HEK293 (cell line): ENCODE data around the gene KCNJ6.

Experiments
- CTCF ChIP-seq: fragments of 450-650 bp; formaldehyde crosslinking; IDR thresholded peaks from 2 replicates; pipeline ENCODE4 v1.5.1; 2016; ENCODE audit warnings: missing biosample characterization, missing genetic modification characterization
- TCF7L2 ChIP-seq: IDR thresholded peaks from 2 replicates; pipeline ENCODE4 v1.6.1; 2011; ENCODE audit warnings: low read depth, mild to moderate bottlenecking, inconsistent platforms, low read length, moderate library complexity, borderline replicate concordance
- ZBTB1 ChIP-seq: fragments of 450-650 bp; formaldehyde crosslinking; IDR thresholded peaks from 2 replicates; pipeline ENCODE4 v1.5.1; 2016; ENCODE audit warnings: missing biosample characterization, missing genetic modification characterization
- ZBTB11 ChIP-seq: fragments of 450-650 bp; formaldehyde crosslinking; conservative IDR thresholded peaks from 2 replicates; pipeline ENCODE4 v1.5.1; 2016; ENCODE audit warnings: low read depth, missing biosample characterization, missing genetic modification characterization
- ZNF433 ChIP-seq: fragments of 450-650 bp; formaldehyde crosslinking; IDR thresholded peaks from 2 replicates; pipeline ENCODE4 v1.5.1; 2016; ENCODE audit warnings: missing biosample characterization, missing genetic modification characterization, low read depth
- ZNF521 ChIP-seq: fragments of 450-650 bp; formaldehyde crosslinking; IDR thresholded peaks from 2 replicates; pipeline ENCODE4 v1.5.1; 2017; ENCODE audit warnings: missing biosample characterization, mild to moderate bottlenecking, missing genetic modification characterization
- ZNF777 ChIP-seq: fragments of 450-650 bp; formaldehyde crosslinking; IDR thresholded peaks from 2 replicates; pipeline ENCODE4 v1.5.1; 2017; ENCODE audit warnings: missing biosample characterization, missing genetic modification characterization, borderline replicate concordance
- TF ChIP-seq, protein P1 (sequence below): fragments of 450-650 bp; IDR thresholded peaks from 2 replicates; pipeline ENCODE4 v1.5.1; 2018; ENCODE audit warnings: missing biosample characterization, missing genetic modification characterization

- TF ChIP-seq ZBTB1 (tag by site-specific recombination) (no peak), ZBTB11 (tag by site-specific recombination) (no peak), TCF7L2 (no peak), ZNF521 (tag by site-specific recombination) (no peak), ZNF777 (tag by site-specific recombination) (no peak), CTCF (tag by site-specific recombination) (no peak), ZNF433 (tag by site-specific recombination) (no peak)
- TF ChIP-seq, protein P1, sequence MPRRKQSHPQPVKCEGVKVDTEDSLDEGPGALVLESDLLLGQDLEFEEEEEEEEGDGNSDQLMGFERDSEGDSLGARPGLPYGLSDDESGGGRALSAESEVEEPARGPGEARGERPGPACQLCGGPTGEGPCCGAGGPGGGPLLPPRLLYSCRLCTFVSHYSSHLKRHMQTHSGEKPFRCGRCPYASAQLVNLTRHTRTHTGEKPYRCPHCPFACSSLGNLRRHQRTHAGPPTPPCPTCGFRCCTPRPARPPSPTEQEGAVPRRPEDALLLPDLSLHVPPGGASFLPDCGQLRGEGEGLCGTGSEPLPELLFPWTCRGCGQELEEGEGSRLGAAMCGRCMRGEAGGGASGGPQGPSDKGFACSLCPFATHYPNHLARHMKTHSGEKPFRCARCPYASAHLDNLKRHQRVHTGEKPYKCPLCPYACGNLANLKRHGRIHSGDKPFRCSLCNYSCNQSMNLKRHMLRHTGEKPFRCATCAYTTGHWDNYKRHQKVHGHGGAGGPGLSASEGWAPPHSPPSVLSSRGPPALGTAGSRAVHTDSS (tag by site-specific recombination), result no peak
Measured at GRCh38 chr21:37566790-37567615, 349.3 kb downstream of the KCNJ6 start.
